GM18499 (cell line): ENCODE data around the gene ADSL.

ENCODE experiments used
- ATAC-seq: cut with Tn5 transposase; IDR thresholded peaks from one replicate; pipeline ENCODE4 v1.9.1; 2021; ENCODE audit warnings: moderate number of reproducible peaks; ENCODE audit not compliant: insufficient read depth, unreplicated experiment

Gene ADSL

DNA sequence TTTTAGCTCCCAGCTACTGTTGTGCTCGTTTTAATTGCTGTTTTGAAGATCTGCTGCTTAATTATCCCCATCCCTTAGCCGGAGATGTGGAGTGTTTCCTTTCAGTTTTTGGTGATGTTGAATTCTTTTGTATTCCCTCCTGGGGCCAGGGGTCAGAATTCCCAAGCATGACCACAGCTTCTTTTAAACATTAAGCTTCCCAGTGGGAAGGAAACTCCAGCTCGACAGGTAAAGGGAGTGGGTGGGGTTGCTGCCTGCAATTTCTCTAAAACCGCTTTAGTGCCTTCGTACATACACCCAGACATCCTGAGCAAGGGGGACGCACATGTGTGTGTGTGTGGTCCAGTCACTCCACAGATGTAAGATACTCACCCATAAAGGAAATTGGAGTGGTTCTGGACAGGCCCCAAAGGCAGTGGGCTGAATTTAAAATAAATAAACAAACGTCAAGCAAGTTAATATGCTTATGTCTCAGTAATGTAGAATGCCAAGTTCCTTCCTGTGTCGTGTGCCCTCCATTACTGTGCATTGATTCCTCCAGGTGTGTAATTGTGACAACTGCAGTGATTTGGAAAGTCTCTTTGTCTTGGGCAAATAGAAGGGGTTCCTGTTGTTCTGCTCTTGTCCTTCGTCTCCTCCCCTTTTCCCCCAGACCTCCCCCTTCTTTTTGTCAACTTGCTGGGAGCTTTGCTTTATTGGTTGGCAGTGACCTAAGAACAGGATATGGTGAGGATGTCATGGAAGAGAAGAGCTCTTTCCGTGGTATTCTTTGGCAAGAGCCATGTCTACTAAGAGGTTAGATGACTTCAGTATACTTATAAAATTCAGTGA, 19.2 kb upstream of the ADSL start:
- no peak for ATAC-seq

DNA sequence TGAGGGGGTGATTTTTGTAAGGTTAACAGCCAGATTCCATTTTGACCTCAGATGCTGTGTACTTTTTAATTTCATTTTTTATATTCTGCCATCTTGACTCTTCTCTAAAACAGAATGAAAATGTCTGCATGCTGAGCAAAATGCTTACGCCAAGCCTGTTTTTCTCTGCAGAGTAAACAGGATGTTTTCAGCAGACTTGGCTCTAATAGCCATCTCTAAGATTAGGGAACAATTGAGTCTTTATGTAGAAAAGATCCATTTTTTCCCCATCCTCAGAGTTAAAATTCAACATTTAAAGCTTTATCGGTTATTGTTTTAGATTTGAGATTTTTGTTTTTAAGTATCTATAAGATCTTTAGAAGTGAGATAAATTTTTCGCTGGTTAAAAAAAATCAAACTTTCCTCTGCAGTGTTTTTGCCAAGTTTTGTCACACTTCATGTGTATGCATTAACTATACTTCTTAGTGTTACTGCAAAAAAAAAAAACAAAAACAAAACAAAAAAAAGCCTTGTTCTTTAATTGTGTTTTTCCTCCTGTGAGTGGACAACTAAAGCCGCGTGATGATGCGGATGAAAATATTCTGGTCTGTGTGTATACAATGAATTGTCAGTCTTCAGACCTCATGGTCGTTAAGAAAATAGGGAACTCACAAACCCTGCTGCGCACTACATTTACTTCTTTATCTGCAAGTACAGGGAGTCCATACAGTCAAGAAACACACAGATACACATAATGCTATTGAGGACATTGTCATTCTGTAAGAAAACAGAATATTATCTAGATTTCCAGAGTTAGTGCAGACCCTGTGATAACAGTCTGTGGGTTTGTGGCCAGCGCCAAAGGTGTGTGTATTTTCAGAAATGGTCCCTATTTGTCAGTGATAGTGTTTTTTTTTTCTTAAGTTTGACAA, 17.5 kb upstream of the ADSL start:
- no peak for ATAC-seq

DNA sequence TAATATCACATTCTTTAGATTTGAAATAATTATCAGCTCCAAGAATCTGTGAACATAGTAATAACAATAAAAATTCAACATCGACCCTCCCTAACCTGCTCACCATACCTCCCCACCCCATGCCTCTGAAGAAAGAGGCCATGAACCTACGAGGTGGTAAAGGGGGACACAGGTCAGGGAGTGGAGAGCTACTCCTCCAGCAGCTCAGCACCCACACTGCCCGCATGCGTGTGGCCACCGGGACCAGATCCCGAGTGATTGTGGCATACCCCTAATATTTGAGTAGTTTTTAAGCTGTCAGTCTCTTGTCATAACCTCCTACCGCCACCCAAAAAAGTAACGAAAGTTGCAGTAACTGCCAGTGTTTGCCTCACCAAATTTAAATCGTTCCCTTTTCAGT, 16.8 kb upstream of the ADSL start:
- ATAC-seq = no peak

DNA sequence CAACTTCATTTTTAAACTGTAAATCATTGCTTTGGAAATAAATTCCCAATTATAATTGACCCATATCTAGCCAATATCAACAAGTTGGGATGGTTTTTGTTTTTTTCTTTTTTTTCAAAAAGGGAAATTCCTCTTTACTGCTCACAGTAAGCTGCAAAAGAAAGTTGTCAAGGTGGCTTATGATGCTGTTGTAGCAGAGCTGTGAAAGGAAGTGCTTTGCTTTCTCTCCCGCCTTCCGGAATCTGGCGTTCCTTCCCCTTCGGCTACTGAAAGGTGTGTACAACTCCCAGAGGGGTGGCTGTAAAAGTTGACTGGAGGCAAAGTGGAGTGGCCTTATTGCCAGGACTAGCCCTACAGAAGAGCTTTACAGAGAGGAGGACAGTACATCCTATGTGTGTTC, 16.2 kb upstream of the ADSL start:
- ATAC-seq = no peak

DNA sequence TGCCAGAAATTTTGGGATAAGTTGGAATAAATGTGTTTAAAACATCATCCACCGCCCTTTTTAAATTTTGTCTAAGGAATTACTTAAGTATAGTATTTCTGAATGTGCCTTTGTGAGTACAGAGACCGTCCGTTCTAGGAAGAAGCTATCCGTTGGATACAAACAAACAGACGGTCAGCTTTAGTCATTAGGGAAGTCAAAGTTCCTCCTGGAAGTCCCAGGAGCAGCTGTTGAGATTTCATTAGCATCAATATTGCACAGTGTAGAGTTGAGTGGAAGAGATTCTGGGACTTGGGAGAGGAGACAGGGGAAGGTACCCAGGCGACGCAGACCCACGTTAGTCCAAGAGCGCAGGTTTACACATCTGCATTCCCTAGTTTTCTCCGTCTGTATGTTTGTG, 15.7 kb upstream of the ADSL start:
- ATAC-seq = no peak

DNA sequence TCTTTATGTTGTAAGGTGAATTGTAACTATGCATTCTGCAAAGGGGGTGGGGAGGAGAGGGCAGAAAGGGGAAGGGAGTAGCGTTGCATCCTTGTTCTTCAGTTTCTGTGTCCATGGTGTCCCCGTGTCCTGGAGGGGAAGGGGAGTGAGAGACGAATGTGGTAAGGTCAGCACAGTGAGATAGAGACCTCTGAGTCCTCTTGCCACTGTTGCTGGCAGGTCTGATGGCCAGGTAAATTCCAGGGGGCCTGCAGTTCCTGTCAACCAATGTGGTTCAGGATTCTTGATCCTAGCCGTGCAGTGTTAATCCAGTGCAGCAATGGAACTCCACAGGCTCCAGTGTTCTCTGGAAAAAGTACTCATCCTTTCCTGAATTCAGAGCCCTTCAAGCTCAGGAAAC, 14.6 kb upstream of the ADSL start:
- no peak for ATAC-seq

DNA sequence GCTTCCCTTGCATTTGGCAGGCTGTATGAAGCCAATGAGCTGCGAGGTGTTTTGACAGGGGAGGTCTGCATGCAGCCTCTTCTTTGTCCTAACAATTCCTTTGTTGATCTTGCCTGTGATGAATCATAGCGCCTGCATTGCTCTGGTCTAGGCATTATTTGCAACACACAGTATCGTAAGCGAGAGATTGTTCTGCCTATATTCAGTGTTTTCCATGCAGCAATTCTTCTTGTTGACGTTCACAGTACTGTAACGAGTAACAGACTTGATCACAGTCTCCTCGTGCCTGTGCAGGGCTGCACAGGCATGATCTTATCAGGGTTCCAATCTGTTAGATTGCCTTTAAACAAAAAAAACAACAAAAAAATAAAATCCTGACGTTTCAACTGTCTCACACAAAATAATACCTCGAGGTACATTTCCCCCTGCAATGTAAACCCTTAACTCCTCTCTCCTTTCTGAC, 13.9 kb upstream of the ADSL start:
- ATAC-seq = no peak

DNA sequence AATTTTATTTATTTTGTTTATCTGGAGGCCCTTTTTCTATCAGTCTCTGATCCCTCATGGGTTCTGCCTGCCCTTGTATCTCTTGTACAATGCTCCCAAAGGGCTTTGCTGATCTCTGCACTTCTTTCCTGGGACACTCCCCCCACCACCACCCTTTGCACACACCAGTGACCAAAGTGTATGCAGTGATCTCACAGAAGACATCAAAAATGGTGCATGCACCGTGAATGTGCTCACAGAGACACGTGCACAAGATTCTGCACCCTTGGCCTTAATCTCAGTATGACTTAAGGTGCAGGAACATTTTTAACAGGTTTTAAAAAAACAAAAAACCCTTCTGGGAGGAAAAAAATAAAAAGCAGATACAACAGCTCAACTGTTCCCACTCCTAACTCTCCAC, 12.2 kb upstream of the ADSL start:
- ATAC-seq = no peak

DNA sequence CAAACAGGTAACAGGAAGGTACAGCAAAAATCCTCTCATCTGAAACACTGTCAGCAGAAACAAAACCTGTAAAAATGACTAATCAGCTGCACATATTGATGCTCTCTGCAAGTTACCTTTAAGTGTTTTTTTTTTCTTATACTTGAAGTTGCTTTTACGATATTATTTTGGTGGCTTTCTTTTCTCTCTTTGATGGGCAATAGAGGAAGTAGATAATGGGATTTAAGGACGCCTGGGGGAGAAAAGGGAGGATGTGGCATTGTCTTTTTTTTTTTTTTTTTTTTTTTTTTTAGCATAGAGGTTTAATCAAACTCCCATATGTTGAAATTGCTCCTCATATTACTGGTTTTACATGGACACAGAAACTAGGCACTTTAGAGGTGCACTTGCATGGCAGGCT, 11.4 kb upstream of the ADSL start:
- no peak for ATAC-seq

DNA sequence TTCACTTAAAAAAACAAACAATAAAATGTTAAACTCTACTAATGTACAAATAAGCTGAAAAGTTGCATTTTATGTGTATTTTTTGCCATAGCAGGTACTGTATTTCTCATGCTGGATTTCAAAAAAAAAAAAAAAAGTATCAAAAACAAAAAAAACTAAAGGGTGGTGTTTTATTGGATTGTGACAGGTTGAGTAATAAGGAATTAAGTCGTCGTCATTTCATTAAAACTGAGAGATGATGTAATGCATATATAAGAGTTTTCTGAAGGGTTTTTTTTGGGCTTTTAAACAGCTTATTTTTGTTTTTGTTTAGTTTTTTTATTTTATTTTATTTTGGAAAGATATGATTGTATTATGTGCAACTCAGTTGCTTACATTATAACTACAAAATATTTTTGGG, 10.9 kb upstream of the ADSL start:
- no peak for ATAC-seq

DNA sequence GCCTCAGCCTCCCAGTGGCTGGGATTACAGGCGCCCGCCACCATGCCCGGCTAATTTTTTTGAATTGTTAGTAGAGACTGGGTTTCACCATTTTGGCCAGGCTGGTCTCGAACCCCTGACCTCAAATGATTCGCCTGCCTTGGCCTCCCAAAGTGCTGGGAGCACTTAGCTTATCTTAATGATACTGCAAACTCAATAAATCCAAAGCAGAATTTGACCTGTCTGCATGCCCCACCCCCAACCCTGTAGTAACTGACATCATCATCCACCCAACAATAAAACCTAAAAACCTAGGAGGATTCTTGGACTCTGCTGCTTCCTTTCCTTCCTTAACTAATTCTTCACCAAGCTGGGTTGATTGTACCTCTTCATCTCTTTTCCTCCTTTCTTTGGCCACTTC, 6.3 kb upstream of the ADSL start:
- no peak for ATAC-seq

DNA sequence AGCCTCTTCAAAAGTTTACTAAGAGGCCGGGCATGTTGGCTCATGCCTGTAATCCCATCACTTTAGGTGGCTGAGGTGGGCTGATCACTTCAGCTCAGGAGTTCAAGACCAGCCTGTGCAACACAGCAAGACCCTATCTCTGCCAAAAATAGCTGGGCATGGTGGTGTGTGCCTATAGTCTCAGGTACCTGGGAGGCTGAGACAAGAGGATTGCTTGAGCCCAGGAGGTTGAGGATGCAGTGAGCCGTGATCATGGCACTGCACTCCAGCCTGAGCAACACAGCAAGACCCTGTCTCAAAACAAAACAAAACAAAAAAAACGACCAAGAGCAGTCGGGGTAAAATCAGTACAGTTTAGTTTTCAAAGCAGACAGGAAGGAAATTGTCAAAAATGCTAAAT, 4.7 kb upstream of the ADSL start:
- no peak for ATAC-seq

DNA sequence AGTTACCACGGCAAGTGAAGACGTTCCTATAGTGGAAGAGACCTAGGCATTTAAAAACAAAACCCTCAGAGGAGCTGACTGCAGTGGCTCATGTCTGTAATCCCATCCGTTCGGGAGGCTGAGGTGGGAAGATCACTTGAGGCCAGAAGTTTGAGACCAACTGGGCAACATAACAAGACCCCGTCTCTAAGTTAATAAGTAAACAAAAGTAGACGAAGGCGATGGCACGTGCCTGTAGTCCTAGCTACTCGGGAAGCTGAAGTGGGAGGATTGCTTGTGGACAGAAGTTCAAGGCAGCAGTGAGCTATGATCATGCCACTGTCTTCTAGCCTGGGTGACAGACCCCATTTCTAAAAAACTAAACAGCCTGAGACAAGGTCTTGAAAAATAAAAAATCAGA, 3.8 kb upstream of the ADSL start:
- ATAC-seq = no peak

DNA sequence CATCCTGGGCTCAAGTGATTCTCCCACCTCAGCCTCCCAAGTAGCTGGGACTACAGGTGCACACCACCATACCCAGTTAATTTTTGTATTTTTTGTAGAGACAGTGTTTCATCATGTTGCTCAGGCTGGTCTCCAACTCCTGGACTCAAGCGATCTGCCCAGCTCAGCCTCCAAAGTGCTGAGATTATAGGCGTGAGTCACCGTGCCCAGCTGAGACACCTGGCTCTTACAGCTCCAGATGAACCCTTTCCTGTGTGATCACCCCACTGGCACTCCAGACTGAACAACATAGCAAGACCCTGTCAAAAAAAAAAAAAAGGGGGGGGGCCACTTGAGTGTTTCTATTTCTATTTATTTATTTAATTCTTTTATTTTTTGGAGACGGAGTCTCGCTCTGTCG, 1.0 kb upstream of the ADSL start:
- ATAC-seq = no peak

DNA sequence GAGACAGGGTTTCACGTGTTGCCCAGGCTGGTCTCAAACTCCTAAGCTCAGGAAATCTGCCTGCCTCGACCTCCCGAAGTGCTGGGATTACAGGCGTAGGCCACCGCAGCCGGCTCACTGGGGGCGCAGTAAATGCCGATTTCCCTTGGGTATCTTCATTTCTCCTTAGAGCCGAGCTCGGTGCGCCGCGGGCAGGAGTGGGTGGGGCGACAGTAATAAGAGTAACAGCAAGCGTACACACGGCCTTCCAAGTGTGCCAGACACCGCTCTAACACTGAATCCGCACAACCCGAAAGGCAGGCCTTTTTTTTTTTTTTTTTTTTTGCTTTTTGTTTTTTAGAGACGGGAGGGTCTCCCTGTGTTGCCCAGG, 500 bp upstream of the ADSL start:
- ATAC-seq = no peak

DNA sequence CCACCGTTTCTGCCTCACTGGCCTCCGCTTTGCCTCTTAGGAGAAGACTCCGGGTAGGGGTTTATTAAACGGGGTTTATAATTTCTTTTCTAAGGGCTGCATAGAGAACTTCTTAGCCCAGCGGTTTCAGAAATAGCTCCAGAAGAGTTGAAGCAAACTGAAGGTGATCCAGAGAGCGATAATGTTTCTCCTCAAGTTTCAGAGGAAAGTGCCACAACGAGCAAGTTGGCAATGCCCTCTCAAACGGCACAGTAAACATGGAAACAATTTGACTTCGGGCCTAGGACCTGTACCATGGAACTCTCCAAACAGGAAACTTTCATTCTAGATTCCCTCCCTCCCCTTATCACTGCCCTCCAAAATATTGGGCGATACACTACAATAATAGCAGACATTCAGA, 1.0 kb downstream of the ADSL start:
- ATAC-seq = no peak

DNA sequence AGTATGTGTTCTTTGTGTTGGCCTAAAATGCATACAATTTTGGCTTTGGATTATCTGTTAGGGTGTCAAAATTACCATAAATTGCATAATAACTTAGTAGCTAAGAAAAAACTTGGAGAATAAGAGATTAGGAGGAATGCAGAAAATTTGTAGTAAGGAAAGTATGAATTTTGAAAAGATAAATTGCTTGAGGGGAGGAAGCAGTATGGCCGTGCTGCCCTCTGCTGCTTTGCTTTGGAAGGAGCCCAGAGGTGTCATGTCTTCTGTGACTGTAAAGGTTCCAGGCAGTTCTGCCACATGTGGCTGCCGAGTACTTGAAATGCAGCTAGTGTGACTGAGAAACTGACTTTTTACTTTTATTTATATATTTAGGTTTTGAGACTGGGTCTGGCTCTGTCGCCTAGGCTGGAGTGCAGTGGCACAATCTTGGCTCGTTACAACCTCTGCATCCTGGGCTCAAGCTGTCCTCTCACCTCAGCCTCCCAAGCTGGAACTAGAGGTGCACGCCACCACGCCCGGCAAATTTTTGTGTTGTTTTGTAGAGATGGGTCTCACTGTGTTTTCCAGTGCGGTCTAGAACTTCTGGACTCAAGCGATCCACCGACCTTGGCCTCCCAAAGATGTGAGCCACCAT, 1.8 kb downstream of the ADSL start:
- no peak for ATAC-seq

DNA sequence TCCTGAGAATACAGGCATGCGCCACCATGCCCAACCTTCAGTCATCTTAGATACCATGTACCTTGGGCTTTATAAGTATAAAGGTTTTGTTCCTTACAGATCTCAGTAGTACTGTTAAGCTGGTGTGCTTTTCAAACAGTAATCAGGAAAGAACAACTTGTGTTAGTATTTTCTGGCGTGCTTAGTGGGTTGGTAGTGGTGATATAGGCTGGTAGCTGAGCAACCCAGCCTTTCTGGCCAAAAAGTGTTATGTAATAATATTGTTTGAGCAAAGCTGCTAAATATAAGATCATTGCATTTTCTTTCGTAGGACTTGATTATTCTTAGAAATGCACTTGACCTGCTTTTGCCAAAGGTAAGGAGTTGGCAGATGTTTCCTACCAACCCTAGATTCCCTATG, 6.5 kb downstream of the ADSL start:
- ATAC-seq = no peak

DNA sequence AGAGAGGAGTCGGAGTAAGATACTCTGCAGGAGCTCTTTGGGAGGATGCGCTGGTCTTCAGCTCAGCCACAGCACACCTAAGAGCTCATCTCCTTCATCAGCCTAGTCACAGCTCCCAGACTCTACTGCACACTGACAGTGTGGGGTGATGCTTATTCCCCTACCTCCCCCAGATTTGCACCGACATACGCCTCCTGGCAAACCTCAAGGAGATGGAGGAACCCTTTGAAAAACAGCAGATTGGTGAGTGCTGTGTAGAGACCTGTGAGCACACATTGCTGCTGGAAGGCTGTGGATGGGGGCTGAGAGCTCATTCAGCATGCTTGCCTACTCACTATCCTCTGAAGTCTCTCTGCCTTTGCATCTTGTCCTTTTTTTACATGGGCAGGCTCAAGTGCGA, 14.8 kb downstream of the ADSL start:
- no peak for ATAC-seq

DNA sequence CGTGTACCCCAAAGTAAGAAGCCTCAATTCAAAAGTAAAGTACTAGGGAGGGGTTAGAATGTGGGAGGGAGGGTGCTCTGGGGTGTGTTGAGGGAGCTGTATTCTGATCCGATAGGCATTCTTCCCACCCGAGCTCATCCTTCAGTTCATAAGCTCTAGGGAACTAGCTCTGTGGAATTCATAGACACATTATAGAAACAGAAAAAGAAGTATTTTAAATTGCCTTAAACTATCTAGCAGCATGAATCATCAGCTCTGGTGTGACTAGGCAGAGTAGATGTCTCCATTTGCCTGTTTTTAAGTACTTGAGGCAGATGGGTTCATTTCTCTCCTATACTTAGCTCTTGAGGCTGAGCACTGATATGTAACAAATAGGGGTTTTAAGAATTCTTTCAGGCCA, 16.8 kb downstream of the ADSL start:
- no peak for ATAC-seq

DNA sequence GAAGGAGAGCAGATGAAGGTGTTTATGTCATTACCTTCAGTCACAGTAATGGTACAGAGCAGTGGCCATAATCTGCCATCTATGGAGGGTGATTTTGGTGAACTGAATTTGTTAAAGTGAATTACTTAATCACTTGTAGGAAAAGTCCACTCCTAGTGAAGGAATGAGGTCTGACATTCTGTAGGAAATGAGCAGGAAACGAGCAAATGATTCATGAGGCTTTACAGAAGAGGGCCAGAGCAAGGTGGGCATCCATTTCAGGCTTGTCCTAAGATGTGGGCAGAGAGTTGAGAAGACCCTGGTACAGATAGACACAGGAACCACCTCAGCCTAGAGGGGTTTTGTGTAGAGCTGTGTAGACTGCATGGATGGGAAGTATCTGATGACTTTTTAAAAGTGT, 18.1 kb downstream of the ADSL start:
- no peak for ATAC-seq
